Mesangial cell (primary cell): ENCODE measurements around the gene NAGLU. TPM values are rescaled to one million over a fixed set of nuclear protein-coding genes. Genes with fewer than 3 reads are reported as not detected.

Experiments
- total RNA-seq: library from RNA; depleted of rRNA; stranded (reverse); fragments of >200 nt; gene quantifications from 2 replicates; pipeline ENCODE4 v1.2.3, GENCODE V29; 2015

NAGLU gene
- 35.8 and 77.3 TPM in 2 replicates for total RNA-seq

DNA sequence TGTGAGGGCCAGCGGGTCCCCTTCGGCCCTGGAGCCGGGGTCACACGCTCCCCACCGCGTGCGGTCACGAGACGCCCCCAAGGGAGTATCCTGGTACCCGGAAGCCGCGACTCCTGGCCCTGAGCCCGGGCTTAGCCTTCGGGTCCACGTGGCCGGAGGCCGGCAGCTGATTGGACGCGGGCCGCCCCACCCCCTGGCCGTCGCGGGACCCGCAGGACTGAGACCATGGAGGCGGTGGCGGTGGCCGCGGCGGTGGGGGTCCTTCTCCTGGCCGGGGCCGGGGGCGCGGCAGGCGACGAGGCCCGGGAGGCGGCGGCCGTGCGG, at the start of gene NAGLU:
NAGLU (plus strand) TSS at position 194 of the 324 bp plus-strand sequence; CDS start at position 226, 32 bp downstream.

DNA sequence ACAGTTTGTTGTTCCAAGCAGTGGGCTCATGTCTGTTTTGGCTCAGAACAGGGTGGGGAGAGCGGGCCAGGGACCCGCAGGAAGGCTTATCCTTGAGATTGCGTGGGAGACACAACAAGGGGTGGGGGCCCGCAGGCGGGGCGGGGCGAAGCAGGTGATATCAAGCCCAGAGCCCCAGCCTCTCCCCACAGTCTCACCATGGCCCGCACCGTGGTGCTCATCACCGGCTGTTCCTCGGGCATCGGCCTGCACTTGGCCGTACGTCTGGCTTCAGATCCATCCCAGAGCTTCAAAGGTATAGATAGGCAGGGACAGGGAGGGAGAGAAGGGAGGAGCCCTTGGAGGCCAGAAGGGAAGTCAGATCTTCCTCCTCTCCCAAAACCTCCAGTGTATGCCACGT, 16.7 kb downstream of the NAGLU start, which contains the start of gene HSD17B1:
HSD17B1 (plus strand) TSS at position 188 of the 400 bp plus-strand sequence; CDS start at position 199, 11 bp downstream.

DNA sequence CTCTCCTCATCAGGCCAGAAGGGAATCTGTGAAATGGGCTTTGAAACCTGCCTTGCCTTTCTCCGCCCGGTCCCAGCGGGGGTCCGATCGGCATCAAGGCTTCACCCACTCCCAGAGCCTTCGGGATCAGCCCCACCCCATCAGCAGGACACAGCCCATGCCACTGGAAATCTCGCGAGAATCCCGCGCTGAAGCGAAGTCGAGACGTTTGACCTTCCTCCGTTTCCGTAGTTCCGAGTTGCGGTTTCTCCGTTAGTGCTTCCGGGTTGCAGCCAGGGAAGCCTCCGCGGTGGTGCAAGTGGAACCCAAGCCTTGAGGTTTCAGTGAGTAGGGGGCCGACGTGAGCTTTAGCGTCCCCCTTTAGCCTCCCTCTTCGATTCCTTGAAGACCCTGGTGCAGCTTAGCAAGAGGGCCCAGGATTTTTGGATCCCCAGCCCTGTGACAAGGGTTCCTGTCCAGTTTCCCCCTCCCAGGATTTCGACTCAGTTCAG, 25.9 kb downstream of the NAGLU start, which contains the start of gene COASY:
COASY (plus strand) TSS at position 252 of the 491 bp plus-strand sequence. CDS start 475 bp downstream, outside the sequence.

DNA sequence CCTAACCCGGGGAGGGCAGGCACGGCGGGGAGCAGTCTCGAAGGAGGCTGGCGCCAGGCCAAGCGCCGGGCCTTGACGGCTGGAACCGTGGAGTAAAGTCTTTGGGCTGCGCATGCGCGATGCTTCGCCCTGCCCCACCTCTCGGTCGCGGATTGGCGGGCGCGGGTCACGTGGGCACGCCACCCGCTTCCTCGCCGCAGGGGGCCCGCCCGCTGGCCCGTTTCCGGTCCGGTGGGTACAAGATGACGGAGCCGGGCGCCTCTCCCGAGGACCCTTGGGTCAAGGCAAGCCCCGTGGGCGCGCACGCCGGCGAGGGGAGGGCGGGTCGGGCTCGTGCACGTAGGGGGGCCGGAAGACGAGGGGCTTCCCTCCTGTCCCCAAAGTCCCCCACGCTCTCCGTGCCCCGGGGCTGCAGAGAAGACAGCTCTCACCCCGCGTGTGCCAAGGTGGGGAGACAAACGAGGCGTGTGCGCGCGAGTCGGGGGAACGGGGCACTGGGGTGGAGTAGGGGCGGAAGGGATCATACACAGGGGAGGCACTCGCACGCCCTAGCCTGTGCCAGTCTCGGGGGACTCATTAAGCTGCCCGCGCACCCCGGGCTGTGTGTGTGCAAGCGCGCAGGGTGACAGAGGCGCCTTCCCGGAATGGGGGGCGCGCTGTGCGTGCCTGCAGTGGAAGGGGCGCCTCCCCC, 31.0 kb downstream of the NAGLU start, which contains the start of gene MLX:
MLX (plus strand) TSS at position 218 of the 691 bp plus-strand sequence; CDS start at position 243, 25 bp downstream.

DNA sequence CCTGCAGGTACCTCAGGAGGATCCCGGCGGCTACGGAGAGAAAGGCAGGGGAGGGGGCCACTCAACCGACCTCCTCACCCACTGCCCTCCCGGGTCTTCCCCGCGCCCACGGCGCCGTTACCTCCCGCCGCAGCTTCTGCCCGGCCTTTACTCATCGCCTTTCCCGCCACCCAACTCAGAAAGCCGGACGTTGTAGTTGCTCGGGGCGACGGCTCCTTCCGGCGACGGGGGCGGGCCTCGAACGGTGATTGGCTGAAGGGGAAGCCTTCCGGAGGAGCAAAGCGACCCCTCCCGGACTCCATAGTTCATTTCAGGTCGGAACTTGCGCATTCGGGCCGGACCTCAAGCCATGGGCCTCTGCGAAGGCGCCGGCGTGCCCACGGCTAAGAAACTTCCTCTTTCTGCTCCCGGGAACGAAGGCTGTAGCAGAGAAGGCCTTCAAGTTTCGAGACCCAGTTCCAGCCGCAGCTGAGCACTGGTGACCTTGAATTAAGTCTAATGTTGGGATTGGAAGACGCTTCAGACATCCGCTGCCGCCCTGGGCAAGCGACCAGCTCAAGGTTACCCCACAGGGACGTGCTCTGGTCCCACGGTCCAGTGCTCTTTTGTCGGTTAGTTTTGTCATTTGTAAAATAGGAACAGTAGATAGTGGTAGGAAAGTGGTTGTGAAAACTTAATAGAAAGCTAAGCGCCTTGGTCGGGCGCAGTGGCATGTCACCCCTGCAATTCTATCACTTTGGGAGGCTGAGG, 41.7 kb downstream of the NAGLU start, which contains the start of gene PSMC3IP:
PSMC3IP (minus strand) TSS at position 198 of the 750 bp plus-strand sequence; CDS start at position 155, 43 bp downstream.

Other genes starting within 250 kb of the NAGLU start
- 10.4 and 14.8 TPM in 2 replicates for gene STAT5A, start 247.7 kb upstream of the NAGLU start, total RNA-seq
- gene STAT3, start 147.8 kb upstream of the NAGLU start, total RNA-seq: 59.0 and 101 TPM in 2 replicates
- 224 and 302 TPM in 2 replicates for gene CAVIN1, start 113.0 kb upstream of the NAGLU start, total RNA-seq
- gene ATP6V0A1, start 77.4 kb upstream of the NAGLU start, total RNA-seq: 27.1 and 55.4 TPM in 2 replicates
- gene HSD17B1, start 16.7 kb downstream of the NAGLU start, total RNA-seq: 1.1 and 4.4 TPM in 2 replicates
- gene COASY, start 25.9 kb downstream of the NAGLU start, total RNA-seq: 44.5 and 55.6 TPM in 2 replicates
- gene MLX, start 30.9 kb downstream of the NAGLU start, total RNA-seq: 26.2 and 27.4 TPM in 2 replicates
- 2.2 and 13.2 TPM in 2 replicates for gene PSMC3IP, start 41.5 kb downstream of the NAGLU start, total RNA-seq
- gene RETREG3, start 73.1 kb downstream of the NAGLU start, total RNA-seq: 40.9 and 65.5 TPM in 2 replicates
- 56.2 and 201 TPM in 2 replicates for gene TUBG1, start 73.4 kb downstream of the NAGLU start, total RNA-seq
- 17.1 and 18.9 TPM in 2 replicates for gene TUBG2, start 123.0 kb downstream of the NAGLU start, total RNA-seq
- 15.8 and 22.2 TPM in 2 replicates for gene PLEKHH3, start 140.8 kb downstream of the NAGLU start, total RNA-seq
- 5.4 and 13.8 TPM in 2 replicates for gene CCR10, start 145.6 kb downstream of the NAGLU start, total RNA-seq
- 9.8 and 15.8 TPM in 2 replicates for gene CNTNAP1, start 146.3 kb downstream of the NAGLU start, total RNA-seq
- 5.2 and 15.0 TPM in 2 replicates for gene EZH1, start 208.8 kb downstream of the NAGLU start, total RNA-seq
- gene RAMP2, start 225.0 kb downstream of the NAGLU start, total RNA-seq: 5.1 TPM in 2 replicates
- 123 and 129 TPM in 2 replicates for gene VPS25, start 237.2 kb downstream of the NAGLU start, total RNA-seq
- 4.8 and 6.7 TPM in 2 replicates for gene WNK4, start 244.4 kb downstream of the NAGLU start, total RNA-seq